Esophagus squamous epithelium (tissue), 4 donors: ENCODE results near the gene KRTAP9-6.
"Not testable (repeated sequence)": the region's sequence is repeated elsewhere in the genome, so short reads cannot be mapped to it uniquely, and the experiment has no call there.

Experiments
- POLR2A ChIP-seq, 4 donors: fragments of 450-650 bp; IDR thresholded peaks; one replicate each; pipeline ENCODE4 v1.6.1; 2017; ENCODE audit warnings: antibody characterized with exemption in 4 of 4, mild to moderate bottlenecking in 4 of 4, moderate library complexity in 3 of 4
- TF ChIP-seq, protein P1 (sequence below), 6 experiments: fragments of 450-650 bp in 4 of 6; fragments of 200-600 bp in 2 of 6; sonication (generic) in 2 of 6; IDR thresholded peaks; one replicate each; pipeline ENCODE4 v1.5.1; 2016 to 2019; ENCODE audit warnings: antibody characterized with exemption in 6 of 6, mild to moderate bottlenecking in 4 of 6, moderate library complexity in 4 of 6

DNA sequence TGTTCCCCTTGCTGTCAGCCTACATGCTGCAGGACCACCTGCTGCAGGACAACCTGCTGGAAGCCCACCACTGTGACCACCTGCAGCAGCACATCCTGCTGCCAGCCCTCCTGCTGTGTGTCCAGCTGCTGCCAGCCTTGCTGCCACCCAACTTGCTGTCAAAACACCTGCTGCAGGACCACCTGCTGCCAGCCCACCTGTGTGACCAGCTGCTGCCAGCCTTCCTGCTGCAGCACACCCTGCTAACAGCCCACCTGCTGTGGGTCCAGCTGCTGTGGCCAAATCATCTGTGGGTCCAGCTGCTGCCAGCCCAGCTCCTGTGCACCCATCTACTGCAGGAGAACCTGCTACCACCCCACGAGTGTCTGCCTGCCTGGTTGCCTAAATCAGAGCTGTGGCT is 6.1 kb downstream of the KRTAP9-6 start:
- TF ChIP-seq POLR2A (IDR thresholded peaks at IDR 0.05): not testable (repeated sequence)
- TF ChIP-seq, protein P1, sequence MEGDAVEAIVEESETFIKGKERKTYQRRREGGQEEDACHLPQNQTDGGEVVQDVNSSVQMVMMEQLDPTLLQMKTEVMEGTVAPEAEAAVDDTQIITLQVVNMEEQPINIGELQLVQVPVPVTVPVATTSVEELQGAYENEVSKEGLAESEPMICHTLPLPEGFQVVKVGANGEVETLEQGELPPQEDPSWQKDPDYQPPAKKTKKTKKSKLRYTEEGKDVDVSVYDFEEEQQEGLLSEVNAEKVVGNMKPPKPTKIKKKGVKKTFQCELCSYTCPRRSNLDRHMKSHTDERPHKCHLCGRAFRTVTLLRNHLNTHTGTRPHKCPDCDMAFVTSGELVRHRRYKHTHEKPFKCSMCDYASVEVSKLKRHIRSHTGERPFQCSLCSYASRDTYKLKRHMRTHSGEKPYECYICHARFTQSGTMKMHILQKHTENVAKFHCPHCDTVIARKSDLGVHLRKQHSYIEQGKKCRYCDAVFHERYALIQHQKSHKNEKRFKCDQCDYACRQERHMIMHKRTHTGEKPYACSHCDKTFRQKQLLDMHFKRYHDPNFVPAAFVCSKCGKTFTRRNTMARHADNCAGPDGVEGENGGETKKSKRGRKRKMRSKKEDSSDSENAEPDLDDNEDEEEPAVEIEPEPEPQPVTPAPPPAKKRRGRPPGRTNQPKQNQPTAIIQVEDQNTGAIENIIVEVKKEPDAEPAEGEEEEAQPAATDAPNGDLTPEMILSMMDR (IDR thresholded peaks at IDR 0.05): not testable (repeated sequence)
